GM04504 (cell line): ENCODE results near the gene RHBDD1.

Source experiments
- DNase-seq: peaks from one replicate; pipeline ENCODE4 v3.0.0-alpha.2; 2012; ENCODE audit warnings: low read depth

RHBDD1 gene

GRCh38 chr2:226845386-226846116 is 9.7 kb downstream of the RHBDD1 start:
- DNase-seq, result no peak

GRCh38 chr2:226847090-226847489 is 11.2 kb downstream of the RHBDD1 start:
- no peak for DNase-seq

- no peak for DNase-seq
Observed at GRCh38 chr2:226847511-226847910, 11.7 kb downstream of the RHBDD1 start.

GRCh38 chr2:226849349-226849748 is 13.5 kb downstream of the RHBDD1 start:
- no peak for DNase-seq

GRCh38 chr2:226850024-226850423 is 14.2 kb downstream of the RHBDD1 start:
- DNase-seq, result no peak

GRCh38 chr2:226855787-226856186 is 19.9 kb downstream of the RHBDD1 start:
- DNase-seq, result no peak

- DNase-seq, result no peak
Observed at GRCh38 chr2:226860087-226860486, 24.2 kb downstream of the RHBDD1 start.

GRCh38 chr2:226862623-226863022 is 26.8 kb downstream of the RHBDD1 start:
- no peak for DNase-seq

GRCh38 chr2:226865273-226865672 is 29.4 kb downstream of the RHBDD1 start:
- DNase-seq, result no peak

- no peak for DNase-seq
Observed at GRCh38 chr2:226865710-226866109, 29.9 kb downstream of the RHBDD1 start.

- DNase-seq, result no peak
Observed at GRCh38 chr2:226868331-226869162, 32.7 kb downstream of the RHBDD1 start.

- no peak for DNase-seq
Observed at GRCh38 chr2:226869371-226869770, 33.5 kb downstream of the RHBDD1 start.

- DNase-seq, result no peak
Observed at GRCh38 chr2:226873051-226873620, 37.3 kb downstream of the RHBDD1 start.

- no peak for DNase-seq
Observed at GRCh38 chr2:226873826-226874225, 38.0 kb downstream of the RHBDD1 start.

- DNase-seq, result no peak
Observed at GRCh38 chr2:226874749-226875148, 38.9 kb downstream of the RHBDD1 start.

GRCh38 chr2:226875438-226876225 is 39.8 kb downstream of the RHBDD1 start:
- no peak for DNase-seq

- no peak for DNase-seq
Observed at GRCh38 chr2:226877491-226877890, 41.6 kb downstream of the RHBDD1 start.

GRCh38 chr2:226881287-226881686 is 45.4 kb downstream of the RHBDD1 start:
- DNase-seq, result no peak

GRCh38 chr2:226882606-226883005 is 46.8 kb downstream of the RHBDD1 start:
- DNase-seq, result no peak

GRCh38 chr2:226883296-226883795 is 47.5 kb downstream of the RHBDD1 start:
- no peak for DNase-seq

GRCh38 chr2:226884166-226884565 is 48.3 kb downstream of the RHBDD1 start:
- DNase-seq, result no peak
